Prostate gland (tissue), 2 donors: ENCODE measurements around the gene CTNNA3. TPM values are rescaled to one million over a fixed set of nuclear protein-coding genes. Genes with fewer than 3 reads are reported as not detected.

ENCODE experiments used
- DNase-seq: peaks from one replicate; pipeline ENCODE4 v3.0.0-alpha.2; 2019; ENCODE audit warnings: low spot score
- H3K27ac ChIP-seq, 2 donors: fragments of 200-600 bp; sonication (generic); 2 replicates each; pipeline ENCODE4 v1.5.1; 2017 to 2019
- H3K27me3 ChIP-seq: fragments of 200-600 bp; sonication (generic); replicated peaks from 2 replicates; pipeline ENCODE4 v1.5.1; 2019; ENCODE audit not compliant: insufficient read depth
- H3K36me3 ChIP-seq, 2 donors: fragments of 200-600 bp; sonication (generic); 1 replicate in 1 of 2; 2 replicates in 1 of 2; pipeline versions ENCODE4 v1.5.1 to v1.8.1; 2017 to 2019
- H3K4me1 ChIP-seq: fragments of 200-600 bp; sonication (generic); replicated peaks from 2 replicates; pipeline ENCODE4 v1.5.1; 2019
- H3K4me3 ChIP-seq, 2 donors: fragments of 200-600 bp; sonication (generic); 2 replicates each; pipeline ENCODE4 v1.5.1; 2017 to 2019
- H3K9me3 ChIP-seq: fragments of 200-600 bp; sonication (generic); 2 replicates; pipeline ENCODE4 v1.5.1; 2017
- POLR2A ChIP-seq: fragments of 450-650 bp; IDR thresholded peaks from one replicate; pipeline ENCODE4 v1.6.1; 2016; ENCODE audit warnings: antibody characterized with exemption, mild to moderate bottlenecking
- POLR2AphosphoS5 ChIP-seq: sonication (generic); formaldehyde crosslinking; IDR thresholded peaks from one replicate; pipeline ENCODE4 v1.6.1; 2017; ENCODE audit warnings: antibody characterized with exemption
- WGBS: methylation state at CpG from one replicate; pipeline ENCODE4 v1.1.5; 2018; 5-methylcytosine and 5-hydroxymethylcytosine counted together
- intact Hi-C: fragments of 100-400 bp; cut with DNase I; formaldehyde crosslinking; loops from one replicate; pipeline ENCODE4 v1.14.2; 2022
- total RNA-seq, 2 donors: library from RNA; depleted of rRNA; stranded (reverse); fragments of >200 nt; gene quantifications; one replicate each; pipeline ENCODE4 v1.1.0, GENCODE V29; 2016
- TF ChIP-seq, protein P1 (sequence below), 4 experiments: fragments of 200-600 bp in 2 of 4; fragments of 450-650 bp in 2 of 4; sonication (generic) in 2 of 4; IDR thresholded peaks; 1 replicate in 3 of 4; 2 replicates in 1 of 4; pipeline ENCODE4 v1.5.1; 2016 to 2019; ENCODE audit warnings: antibody characterized with exemption in 4 of 4, mild to moderate bottlenecking in 2 of 4, moderate library complexity in 2 of 4

CTNNA3 gene
- total RNA-seq, 2 donors from 2014 or later: 0.27 to 7.2 TPM

DNA sequence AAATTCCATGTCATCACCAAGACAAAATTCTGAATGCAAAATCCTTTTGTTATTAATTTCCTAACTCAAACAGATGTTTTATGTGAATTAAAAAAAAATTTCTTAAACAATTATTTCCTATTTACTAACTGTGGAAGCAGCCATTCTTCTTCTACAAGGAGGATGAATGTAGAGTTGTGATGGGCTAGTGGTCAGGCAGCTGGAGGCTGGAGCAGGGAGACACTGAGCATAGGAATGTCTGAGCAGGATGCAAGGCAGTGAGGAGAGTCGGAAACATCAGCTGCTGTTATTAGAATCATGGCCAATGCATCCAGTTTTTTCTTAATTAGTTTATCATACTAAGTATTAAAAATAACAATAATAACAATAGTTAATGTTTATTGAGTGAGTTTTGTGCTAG is 872.7 kb downstream of the CTNNA3 start:
- 88% methylated on average over 1 of the region's 1 CpG for WGBS
- TF ChIP-seq POLR2AphosphoS5: no peak
- TF ChIP-seq POLR2A: no peak
- TF ChIP-seq, protein P1, sequence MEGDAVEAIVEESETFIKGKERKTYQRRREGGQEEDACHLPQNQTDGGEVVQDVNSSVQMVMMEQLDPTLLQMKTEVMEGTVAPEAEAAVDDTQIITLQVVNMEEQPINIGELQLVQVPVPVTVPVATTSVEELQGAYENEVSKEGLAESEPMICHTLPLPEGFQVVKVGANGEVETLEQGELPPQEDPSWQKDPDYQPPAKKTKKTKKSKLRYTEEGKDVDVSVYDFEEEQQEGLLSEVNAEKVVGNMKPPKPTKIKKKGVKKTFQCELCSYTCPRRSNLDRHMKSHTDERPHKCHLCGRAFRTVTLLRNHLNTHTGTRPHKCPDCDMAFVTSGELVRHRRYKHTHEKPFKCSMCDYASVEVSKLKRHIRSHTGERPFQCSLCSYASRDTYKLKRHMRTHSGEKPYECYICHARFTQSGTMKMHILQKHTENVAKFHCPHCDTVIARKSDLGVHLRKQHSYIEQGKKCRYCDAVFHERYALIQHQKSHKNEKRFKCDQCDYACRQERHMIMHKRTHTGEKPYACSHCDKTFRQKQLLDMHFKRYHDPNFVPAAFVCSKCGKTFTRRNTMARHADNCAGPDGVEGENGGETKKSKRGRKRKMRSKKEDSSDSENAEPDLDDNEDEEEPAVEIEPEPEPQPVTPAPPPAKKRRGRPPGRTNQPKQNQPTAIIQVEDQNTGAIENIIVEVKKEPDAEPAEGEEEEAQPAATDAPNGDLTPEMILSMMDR (IDR thresholded peaks at IDR 0.05): no peak

DNA sequence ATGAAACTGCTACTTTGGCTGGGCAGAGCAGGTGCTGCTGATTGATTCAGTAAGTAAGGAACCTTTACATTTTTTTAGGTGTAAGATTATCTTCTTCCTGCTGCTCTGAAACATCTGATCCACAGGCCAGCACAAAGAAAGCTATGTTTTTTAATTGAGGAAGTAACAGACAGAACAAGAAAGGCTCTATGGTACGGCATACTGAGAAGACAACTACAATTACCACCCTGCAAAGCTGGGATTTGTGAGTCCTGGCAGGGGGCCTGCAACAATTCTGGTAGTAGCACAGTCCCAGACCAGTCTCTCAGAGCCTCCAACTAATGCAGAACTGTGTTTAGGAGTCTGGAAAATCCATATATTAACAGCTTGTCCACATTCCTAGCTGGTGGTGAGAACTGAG is 873.2 kb downstream of the CTNNA3 start:
- WGBS: 15% methylated on average over 1 of the region's 1 CpG
- no peak for TF ChIP-seq POLR2AphosphoS5
- TF ChIP-seq, protein P1 (IDR thresholded peaks at IDR 0.05): no peak
- no peak for TF ChIP-seq POLR2A

More for the DNA sequence above, 872.7 kb downstream of the CTNNA3 start:
- no peaks in the 10 kb centered on the region for H3K4me1 ChIP-seq
- no peaks in the 10 kb centered on the region for H3K9me3 ChIP-seq
- no peaks in the 10 kb centered on the region for H3K36me3 ChIP-seq
- H3K27me3 ChIP-seq: no peaks in the 10 kb centered on the region
- intact Hi-C loops: no loop called here
- H3K27ac ChIP-seq: no peak overlapping the region
- no peak for DNase-seq
- no peak overlapping the region for H3K4me3 ChIP-seq

DNA sequence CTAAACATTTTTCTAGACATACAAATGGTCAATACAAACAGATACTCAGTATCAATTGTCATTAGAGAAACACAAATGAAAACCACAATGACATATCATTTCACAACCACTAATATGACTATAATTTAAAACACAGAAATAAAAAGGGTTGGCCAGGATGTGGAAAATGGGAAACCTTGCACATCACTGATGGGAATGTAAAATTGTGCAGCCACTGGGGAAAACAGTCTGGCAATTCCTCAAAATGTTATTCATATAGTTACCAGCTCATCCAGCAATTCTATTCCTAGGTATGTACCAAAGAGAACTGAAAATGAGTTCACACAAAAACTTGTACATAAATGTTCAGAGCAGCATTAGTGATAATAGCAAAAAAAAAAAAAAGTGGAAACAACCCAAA is 876.3 kb downstream of the CTNNA3 start:
- Histone ChIP-seq H3K9me3 (no peaks in the 10 kb centered on the region), H3K4me1 (no peaks in the 10 kb centered on the region), H3K27me3 (no peaks in the 10 kb centered on the region), H3K4me3 (no peak overlapping the region), H3K36me3 (no peaks in the 10 kb centered on the region), H3K27ac (no peak overlapping the region)
- no peak for TF ChIP-seq POLR2AphosphoS5
- TF ChIP-seq POLR2A: no peak
- TF ChIP-seq, protein P1 (IDR thresholded peaks at IDR 0.05): no peak
- DNase-seq: no peak
- intact Hi-C loops: no loop called here

More for the DNA sequence above, 873.2 kb downstream of the CTNNA3 start:
- Histone ChIP-seq H3K27ac (no peak overlapping the region), H3K4me3 (no peak overlapping the region), H3K4me1 (no peaks in the 10 kb centered on the region), H3K36me3 (no peaks in the 10 kb centered on the region), H3K27me3 (no peaks in the 10 kb centered on the region), H3K9me3 (no peaks in the 10 kb centered on the region)
- no peak for DNase-seq
- intact Hi-C loops: no loop called here

DNA sequence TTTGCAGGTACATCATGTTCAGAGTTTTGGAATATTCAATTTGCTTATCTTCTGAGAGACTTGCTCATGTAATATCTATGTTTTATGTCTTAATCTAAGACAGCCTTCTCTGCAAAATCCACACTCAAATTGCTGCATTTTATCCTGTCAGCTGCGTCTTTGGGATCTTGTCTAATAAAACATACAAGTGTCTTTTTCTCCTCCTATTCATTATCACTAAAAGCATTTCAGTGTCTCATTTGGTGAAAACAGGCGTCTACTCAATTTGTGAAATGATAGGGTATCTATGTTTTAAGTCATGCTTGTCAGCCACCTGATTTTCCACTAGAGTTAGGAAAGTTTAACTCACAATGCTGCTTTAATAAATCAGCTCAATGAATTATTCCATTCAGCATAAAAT is 882.9 kb downstream of the CTNNA3 start:
- Histone ChIP-seq H3K9me3 (no peaks in the 10 kb centered on the region), H3K4me3 (no peak overlapping the region), H3K27ac (no peak overlapping the region), H3K36me3 (no peaks in the 10 kb centered on the region), H3K27me3 (no peaks in the 10 kb centered on the region), H3K4me1 (no peaks in the 10 kb centered on the region)
- intact Hi-C loops: no loop called here
- TF ChIP-seq, protein P1 (IDR thresholded peaks at IDR 0.05): no peak
- no peak for TF ChIP-seq POLR2A
- no peak for TF ChIP-seq POLR2AphosphoS5
- DNase-seq: no peak
- WGBS: 34% methylated on average over 2 of the region's 2 CpGs

DNA sequence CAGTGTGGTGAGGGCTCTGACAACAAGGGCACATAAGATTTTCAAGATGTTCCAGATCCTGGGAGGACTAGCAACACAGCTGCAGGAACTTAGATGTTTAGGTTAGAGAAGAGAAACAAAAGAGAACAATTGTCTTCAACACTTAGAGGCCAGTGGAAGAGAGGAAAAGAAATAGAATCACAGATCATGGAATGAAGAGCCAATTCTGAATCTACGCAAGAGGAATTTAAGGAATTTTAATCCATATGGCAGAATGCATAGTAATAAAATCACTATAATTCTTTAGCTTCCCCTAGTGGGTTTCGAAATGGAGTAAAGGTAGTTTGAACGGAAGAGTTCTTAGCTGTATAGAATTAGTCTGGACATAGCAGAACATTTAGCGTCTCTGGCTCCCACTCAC is 884.8 kb downstream of the CTNNA3 start:
- 93% methylated on average over 4 of the region's 4 CpGs for WGBS
- TF ChIP-seq POLR2A: no peak
- TF ChIP-seq, protein P1 (IDR thresholded peaks at IDR 0.05): no peak
- intact Hi-C loops: no loop called here

More for the DNA sequence above, 884.8 kb downstream of the CTNNA3 start:
- DNase-seq: no peak
- Histone ChIP-seq H3K27me3 (no peaks in the 10 kb centered on the region), H3K4me3 (no peak overlapping the region), H3K36me3 (no peaks in the 10 kb centered on the region), H3K9me3 (no peaks in the 10 kb centered on the region), H3K4me1 (no peaks in the 10 kb centered on the region), H3K27ac (no peak overlapping the region)
